H9 (cell line): ENCODE results near the gene GTPBP4. TPM values are rescaled to one million over a fixed set of nuclear protein-coding genes. Genes with fewer than 3 reads are reported as not detected.
A peak's percentile ranks its signal among the peaks of the same experiment; 100 is the strongest.

Experiments used
- DNase-seq: peaks from one replicate; pipeline ENCODE4 v3.0.0-alpha.2; 2017
- H2AFZ ChIP-seq: one replicate; pipeline ENCODE4 v1.6.1; 2013; ENCODE audit warnings: mild to moderate bottlenecking, low read length, control low read depth, moderate library complexity
- H2AK5ac ChIP-seq: 2 replicates; pipeline ENCODE4 v1.6.1; 2013; ENCODE audit warnings: low read length, control low read depth, mixed read lengths; ENCODE audit not compliant: insufficient read length
- H2BK120ac ChIP-seq: one replicate; pipeline ENCODE4 v1.6.1; 2013; ENCODE audit warnings: low read depth, mild to moderate bottlenecking, low read length, control low read depth, inconsistent platforms; ENCODE audit not compliant: poor library complexity, severe bottlenecking
- H2BK12ac ChIP-seq: 2 replicates; pipeline ENCODE4 v1.6.1; 2013; ENCODE audit warnings: low read length, control low read depth, mixed read lengths, low read depth; ENCODE audit not compliant: insufficient read length
- H2BK15ac ChIP-seq: 2 replicates; pipeline ENCODE4 v1.6.1; 2013; ENCODE audit warnings: low read depth, low read length, control low read depth
- H2BK20ac ChIP-seq: one replicate; pipeline ENCODE4 v1.6.1; 2013; ENCODE audit warnings: low read depth, mild to moderate bottlenecking, low read length, control low read depth, inconsistent platforms; ENCODE audit not compliant: poor library complexity, severe bottlenecking
- H2BK5ac ChIP-seq: 2 replicates; pipeline ENCODE4 v1.6.1; 2013; ENCODE audit warnings: low read length, control low read depth, mixed read lengths; ENCODE audit not compliant: insufficient read length
- H3K14ac ChIP-seq: 2 replicates; pipeline ENCODE4 v1.6.1; 2013; ENCODE audit warnings: low read length, control low read depth; ENCODE audit not compliant: insufficient read depth
- H3K18ac ChIP-seq: 2 replicates; pipeline ENCODE4 v1.6.1; 2013; ENCODE audit warnings: low read depth, mild to moderate bottlenecking, mixed read lengths, low read length, control low read depth; ENCODE audit not compliant: insufficient read length
- H3K23ac ChIP-seq: 2 replicates; pipeline ENCODE4 v1.6.1; 2013; ENCODE audit warnings: low read length, control low read depth, mixed read lengths, low read depth; ENCODE audit not compliant: insufficient read length
- H3K23me2 ChIP-seq: 2 replicates; pipeline ENCODE4 v1.6.1; 2013; ENCODE audit warnings: low read depth, mild to moderate bottlenecking, mixed read lengths, low read length, control low read depth; ENCODE audit not compliant: insufficient read length, poor library complexity, severe bottlenecking
- H3K27ac ChIP-seq: 2 replicates; pipeline ENCODE4 v1.5.1; 2013; ENCODE audit warnings: low read length, control low read depth, mixed read lengths, low read depth; ENCODE audit not compliant: insufficient read length
- H3K27me3 ChIP-seq: 2 replicates; pipeline ENCODE4 v1.6.1; 2013; ENCODE audit warnings: low read length, control low read depth, inconsistent platforms; ENCODE audit not compliant: insufficient read depth
- H3K4ac ChIP-seq: 2 replicates; pipeline ENCODE4 v1.6.1; 2013; ENCODE audit warnings: low read depth, mild to moderate bottlenecking, control low read depth, inconsistent platforms, low read length, moderate library complexity
- H3K4me1 ChIP-seq: 2 replicates; pipeline ENCODE4 v1.6.1; 2013; ENCODE audit warnings: low read length, control low read depth, inconsistent platforms; ENCODE audit not compliant: insufficient read depth
- H3K4me2 ChIP-seq: 2 replicates; pipeline ENCODE4 v1.6.1; 2013; ENCODE audit warnings: low read length, control low read depth, mixed read lengths; ENCODE audit not compliant: insufficient read length, insufficient read depth
- H3K56ac ChIP-seq: 2 replicates; pipeline ENCODE4 v1.6.1; 2013; ENCODE audit warnings: low read depth, mild to moderate bottlenecking, mixed read lengths, low read length, control low read depth; ENCODE audit not compliant: insufficient read length
- H3K79me1 ChIP-seq: 2 replicates; pipeline ENCODE4 v1.6.1; 2013; ENCODE audit warnings: low read depth, mild to moderate bottlenecking, moderate library complexity, low read length, control low read depth, inconsistent platforms; ENCODE audit not compliant: insufficient read depth, poor library complexity, severe bottlenecking
- H3K79me2 ChIP-seq: 2 replicates; pipeline ENCODE4 v1.6.1; 2013; ENCODE audit warnings: low read length, control low read depth, inconsistent platforms; ENCODE audit not compliant: insufficient read depth
- H3K9ac ChIP-seq: 2 replicates; pipeline ENCODE4 v1.6.1; 2013; ENCODE audit warnings: low read length, control low read depth, mixed read lengths; ENCODE audit not compliant: insufficient read length; ENCODE audit errors: extremely low read depth
- H3K9me3 ChIP-seq: one replicate; pipeline ENCODE4 v1.6.1; 2013; ENCODE audit warnings: low read depth, low read length, inconsistent platforms; ENCODE audit not compliant: control insufficient read depth
- H3T11ph ChIP-seq: one replicate; pipeline ENCODE4 v1.6.1; 2013; ENCODE audit warnings: mild to moderate bottlenecking, low read length, control low read depth, inconsistent platforms
- H4K20me1 ChIP-seq: one replicate; pipeline ENCODE4 v1.6.1; 2013; ENCODE audit not compliant: control insufficient read depth, insufficient read length, insufficient read depth
- H4K5ac ChIP-seq: 2 replicates; pipeline ENCODE4 v1.6.1; 2013; ENCODE audit warnings: low read depth, mild to moderate bottlenecking, mixed read lengths, low read length, control low read depth; ENCODE audit not compliant: insufficient read length
- H4K8ac ChIP-seq: replicated peaks from 2 replicates; pipeline ENCODE4 v1.6.1; 2013; ENCODE audit warnings: low read length, control low read depth, mixed read lengths, low read depth; ENCODE audit not compliant: insufficient read length
- H4K91ac ChIP-seq: 2 replicates; pipeline ENCODE4 v1.6.1; 2013; ENCODE audit warnings: low read depth, mild to moderate bottlenecking, moderate library complexity, mixed read lengths, low read length, control low read depth; ENCODE audit not compliant: insufficient read length
- H3K27ac Mint-ChIP-seq, 3 experiments: 2 replicates in 2 of 3; 3 replicates in 1 of 3; pipeline ENCODE4 v1.8.0; 2020 to 2021; ENCODE audit warnings: mixed read lengths in 3 of 3, mild to moderate bottlenecking in 1 of 3, moderate library complexity in 1 of 3
- H3K27me3 Mint-ChIP-seq: 2 replicates; pipeline ENCODE4 v1.8.0; 2021; ENCODE audit warnings: low read depth, mild to moderate bottlenecking, moderate library complexity, mixed read lengths
- H3K36me3 Mint-ChIP-seq, 3 experiments: 2 replicates in 2 of 3; 3 replicates in 1 of 3; pipeline ENCODE4 v1.8.0; 2020 to 2021; ENCODE audit warnings: low read depth in 3 of 3, mixed read lengths in 3 of 3; ENCODE audit not compliant: insufficient read depth in 1 of 3
- H3K4me1 Mint-ChIP-seq, 2 experiments: 2 replicates each; pipeline ENCODE4 v1.8.0; 2020; ENCODE audit warnings: mixed read lengths in 2 of 2
- H3K4me3 Mint-ChIP-seq, 2 experiments: 2 replicates in 1 of 2; 3 replicates in 1 of 2; pipeline ENCODE4 v1.8.0; 2020 to 2021; ENCODE audit warnings: mild to moderate bottlenecking in 2 of 2, mixed read lengths in 2 of 2, moderate library complexity in 1 of 2
- H3K9me3 Mint-ChIP-seq, 2 experiments: 2 replicates in 1 of 2; 3 replicates in 1 of 2; pipeline ENCODE4 v1.8.0; 2020; ENCODE audit warnings: mild to moderate bottlenecking in 2 of 2, mixed read lengths in 2 of 2, moderate library complexity in 1 of 2
- CTCF ChIP-seq: fragments of 200-600 bp; sonication (generic); conservative IDR thresholded peaks from 3 replicates; pipeline ENCODE4 v1.8.0; 2021; ENCODE audit warnings: antibody characterized with exemption, mild to moderate bottlenecking
- WGBS: extraction: QIAGEN DNeasy Blood & Tissue Kit; methylation state at CpG from one replicate; pipeline ENCODE4 v1.1.7; 2013; ENCODE audit warnings: missing lambda C conversion rate, low lambda C conversion rate, mixed read lengths; ENCODE audit not compliant: insufficient read length; ENCODE audit errors: extremely low coverage; 5-methylcytosine and 5-hydroxymethylcytosine counted together
- total RNA-seq: library from RNA; stranded (reverse); gene quantifications from 2 replicates; pipeline ENCODE4 v1.2.1, GENCODE V29; 2021

GTPBP4 gene
- total RNA-seq, 1 experiment from 2014 or later = 134 TPM

DNA sequence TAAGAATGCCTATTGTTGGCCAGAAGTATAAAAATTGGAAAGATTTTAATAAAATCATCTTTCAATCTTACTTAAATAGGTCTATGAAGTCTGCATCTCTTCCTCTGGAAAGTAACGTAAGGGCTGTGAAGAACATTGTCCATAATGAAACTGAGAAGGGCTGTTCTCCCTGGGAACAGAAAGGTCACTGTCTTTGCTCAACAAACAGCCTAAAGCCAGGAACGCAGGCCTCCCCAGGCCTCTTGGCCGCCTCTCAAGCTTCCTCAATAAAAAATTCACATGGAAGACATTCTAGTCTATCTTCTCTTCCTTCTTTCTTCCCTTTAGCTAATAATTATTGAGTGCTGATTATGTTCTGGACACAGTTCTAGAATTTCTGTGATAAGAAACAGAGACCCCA, 46.5 kb downstream of the GTPBP4 start:
- no peak for DNase-seq
- Mint-ChIP-seq H3K27ac (peak overlapping the region in 1 of 3 experiments; percentile 26; a peak in 1 of 7 replicates), H3K9me3 (no peaks in the 10 kb centered on the region), H3K36me3 (no peaks in the 10 kb centered on the region; a peak in 2 of 7 replicates), H3K4me3 (no peak overlapping the region), H3K27me3 (no peaks in the 10 kb centered on the region), H3K4me1 (peaks cover 24 to 33% of the 10 kb centered on the region in 2 experiments)
- no peak overlapping the region for H2BK20ac ChIP-seq
- H3K23ac ChIP-seq = no peak overlapping the region
- no peak overlapping the region for H4K8ac ChIP-seq
- no peaks in the 10 kb centered on the region for H3K27me3 ChIP-seq
- no peak overlapping the region for H3K18ac ChIP-seq
- no peak overlapping the region for H2AK5ac ChIP-seq
- H3K4ac ChIP-seq = no peak overlapping the region
- no peaks in the 10 kb centered on the region for H3K79me1 ChIP-seq
- no peak overlapping the region for H2BK15ac ChIP-seq
- no peaks in the 10 kb centered on the region for H4K20me1 ChIP-seq
- H3K4me2 ChIP-seq = no peak overlapping the region
- no peak overlapping the region for H4K91ac ChIP-seq
- H3K4me1 ChIP-seq = no peaks in the 10 kb centered on the region; the same call in 1 of the 2 replicates
- H3K56ac ChIP-seq = no peak overlapping the region
- no peak overlapping the region for H3T11ph ChIP-seq
- no peak overlapping the region for H2BK12ac ChIP-seq
- H3K23me2 ChIP-seq = no peaks in the 10 kb centered on the region
- no peak overlapping the region for H2AFZ ChIP-seq
- no peak overlapping the region for H3K14ac ChIP-seq
- no peaks in the 10 kb centered on the region for H3K9me3 ChIP-seq
- H3K79me2 ChIP-seq = no peaks in the 10 kb centered on the region
- H2BK120ac ChIP-seq = no peak overlapping the region
- H2BK5ac ChIP-seq = no peak overlapping the region
- TF ChIP-seq CTCF = no peak
- H3K27ac ChIP-seq = no peak overlapping the region
- H4K5ac ChIP-seq = no peak overlapping the region
- H3K9ac ChIP-seq = no peak overlapping the region
- WGBS = no CpG with 5 or more reads among the region's 3 CpGs
